GM12864 (cell line): Measurements from ENCODE around the gene AKAP13.

Experiments
- DNase-seq: peaks from one replicate; pipeline ENCODE4 v3.0.0-alpha.2; 2011; ENCODE audit warnings: low read depth
- H3K4me3 ChIP-seq: 2 replicates; pipeline ENCODE4 v1.5.1; 2011; ENCODE audit warnings: mild to moderate bottlenecking, low read depth, low read length, control low read depth
- TF ChIP-seq, protein P1 (sequence below): IDR thresholded peaks from 2 replicates; pipeline ENCODE4 v1.5.1; 2011; ENCODE audit warnings: low read depth, mild to moderate bottlenecking, moderate library complexity, low read length, control low read depth, inconsistent platforms; ENCODE audit errors: missing control alignments

AKAP13 gene

DNA sequence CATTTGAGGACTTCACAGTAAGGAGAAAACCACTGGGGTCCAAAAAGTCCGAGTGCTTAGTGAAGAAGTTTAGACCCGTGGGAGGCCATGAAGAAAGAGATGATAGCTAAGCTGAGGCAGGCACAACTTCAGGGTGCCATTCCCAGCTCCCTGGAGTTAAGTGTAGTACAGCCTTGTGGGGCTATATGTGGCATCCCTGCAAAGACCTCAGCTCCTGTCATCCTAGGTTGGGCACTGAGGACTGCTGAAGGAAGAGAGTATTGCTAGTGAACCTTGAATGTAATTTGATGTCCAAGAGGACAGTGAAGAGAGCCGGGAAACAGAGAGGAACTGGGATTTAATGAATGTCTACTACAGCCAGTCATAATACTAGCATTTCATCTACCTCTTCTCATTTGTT, 162.1 kb downstream of the AKAP13 start:
- TF ChIP-seq, protein P1, sequence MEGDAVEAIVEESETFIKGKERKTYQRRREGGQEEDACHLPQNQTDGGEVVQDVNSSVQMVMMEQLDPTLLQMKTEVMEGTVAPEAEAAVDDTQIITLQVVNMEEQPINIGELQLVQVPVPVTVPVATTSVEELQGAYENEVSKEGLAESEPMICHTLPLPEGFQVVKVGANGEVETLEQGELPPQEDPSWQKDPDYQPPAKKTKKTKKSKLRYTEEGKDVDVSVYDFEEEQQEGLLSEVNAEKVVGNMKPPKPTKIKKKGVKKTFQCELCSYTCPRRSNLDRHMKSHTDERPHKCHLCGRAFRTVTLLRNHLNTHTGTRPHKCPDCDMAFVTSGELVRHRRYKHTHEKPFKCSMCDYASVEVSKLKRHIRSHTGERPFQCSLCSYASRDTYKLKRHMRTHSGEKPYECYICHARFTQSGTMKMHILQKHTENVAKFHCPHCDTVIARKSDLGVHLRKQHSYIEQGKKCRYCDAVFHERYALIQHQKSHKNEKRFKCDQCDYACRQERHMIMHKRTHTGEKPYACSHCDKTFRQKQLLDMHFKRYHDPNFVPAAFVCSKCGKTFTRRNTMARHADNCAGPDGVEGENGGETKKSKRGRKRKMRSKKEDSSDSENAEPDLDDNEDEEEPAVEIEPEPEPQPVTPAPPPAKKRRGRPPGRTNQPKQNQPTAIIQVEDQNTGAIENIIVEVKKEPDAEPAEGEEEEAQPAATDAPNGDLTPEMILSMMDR = no peak
- DNase-seq = no peak
- H3K4me3 ChIP-seq = no peak overlapping the region

DNA sequence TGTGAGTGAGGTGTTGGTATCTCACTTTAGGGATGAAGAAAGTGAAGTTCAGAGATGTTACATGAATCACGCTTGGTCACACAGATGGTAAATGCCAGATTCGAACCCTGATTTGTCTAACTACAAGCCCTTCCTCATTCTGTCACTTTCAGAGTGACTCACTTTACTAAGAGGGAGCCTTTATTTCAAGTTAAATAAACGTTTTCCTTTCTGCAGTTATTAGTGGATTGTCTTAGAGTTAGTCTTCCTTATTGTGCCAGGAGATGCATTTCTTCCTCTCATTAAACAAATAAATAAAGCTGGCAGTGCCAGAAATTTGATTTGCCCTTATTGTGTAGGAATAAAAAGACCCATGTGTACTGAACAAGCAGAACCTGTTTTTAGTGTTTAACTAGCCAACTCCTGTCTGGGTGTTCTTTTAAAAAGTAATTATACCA, 162.5 kb downstream of the AKAP13 start:
- H3K4me3 ChIP-seq = no peak overlapping the region

DNA sequence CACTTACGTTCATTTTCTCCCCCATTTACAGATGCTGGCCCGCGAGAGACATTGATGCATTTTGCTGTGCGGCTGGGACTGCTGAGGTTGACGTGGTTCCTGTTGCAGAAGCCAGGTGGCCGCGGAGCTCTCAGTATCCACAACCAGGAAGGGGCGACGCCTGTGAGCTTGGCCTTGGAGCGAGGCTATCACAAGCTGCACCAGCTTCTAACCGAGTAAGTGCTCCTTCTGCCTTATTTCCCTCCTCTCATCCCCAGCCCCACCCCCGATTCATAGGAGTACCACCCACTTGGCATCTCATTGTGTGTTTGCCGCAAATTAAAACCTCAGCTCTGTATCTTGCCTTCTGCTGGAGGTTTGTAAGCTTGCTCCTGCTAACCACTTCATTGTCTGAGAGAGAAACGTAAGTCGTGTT, 163.3 kb downstream of the AKAP13 start:
- TF ChIP-seq, protein P1 = no peak
- H3K4me3 ChIP-seq = no peak overlapping the region
- no peak for DNase-seq

More for the DNA sequence above, 162.5 kb downstream of the AKAP13 start:
- DNase-seq = no peak
- TF ChIP-seq, protein P1 = no peak

DNA sequence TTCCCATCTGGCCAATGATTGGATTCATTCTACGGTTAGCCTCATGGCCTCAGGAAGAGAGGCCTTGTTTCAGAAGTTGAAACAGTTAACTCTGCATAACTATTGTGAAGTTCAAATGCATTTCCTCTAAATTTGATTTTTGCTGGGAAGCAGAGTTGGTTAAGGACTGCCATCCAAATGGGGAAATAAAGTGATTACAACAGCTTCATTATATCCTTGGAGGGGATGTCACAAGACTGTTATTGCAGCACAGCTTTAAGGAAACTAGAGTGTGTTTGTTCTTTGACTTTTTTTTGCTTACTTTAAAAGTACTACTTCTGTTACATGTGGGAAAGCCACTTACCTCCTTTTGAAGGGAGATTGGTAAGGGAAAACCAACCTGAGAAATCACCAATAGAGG, 164.8 kb downstream of the AKAP13 start:
- H3K4me3 ChIP-seq = no peak overlapping the region
- no peak for DNase-seq
- TF ChIP-seq, protein P1 = no peak

DNA sequence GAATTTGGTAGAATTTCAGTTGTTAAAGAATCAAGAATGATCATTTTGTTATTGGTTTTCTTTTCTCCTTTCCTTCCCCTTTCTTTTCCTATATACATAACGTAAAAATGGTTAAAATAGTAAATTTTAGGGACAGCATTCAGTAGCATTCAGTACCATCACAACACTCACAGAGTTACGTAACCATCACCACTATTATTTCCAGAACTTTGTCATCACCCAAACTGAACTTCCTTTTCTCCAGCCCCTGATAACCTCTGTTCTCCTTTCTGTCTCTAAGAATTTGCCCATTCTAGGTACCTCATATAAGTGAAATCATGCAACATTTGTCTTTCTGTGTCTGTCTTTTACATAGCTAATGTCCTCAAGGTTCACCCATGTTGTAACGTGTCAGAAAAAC, 165.3 kb downstream of the AKAP13 start:
- no peak for DNase-seq
- TF ChIP-seq, protein P1 = no peak
- H3K4me3 ChIP-seq = no peak overlapping the region

DNA sequence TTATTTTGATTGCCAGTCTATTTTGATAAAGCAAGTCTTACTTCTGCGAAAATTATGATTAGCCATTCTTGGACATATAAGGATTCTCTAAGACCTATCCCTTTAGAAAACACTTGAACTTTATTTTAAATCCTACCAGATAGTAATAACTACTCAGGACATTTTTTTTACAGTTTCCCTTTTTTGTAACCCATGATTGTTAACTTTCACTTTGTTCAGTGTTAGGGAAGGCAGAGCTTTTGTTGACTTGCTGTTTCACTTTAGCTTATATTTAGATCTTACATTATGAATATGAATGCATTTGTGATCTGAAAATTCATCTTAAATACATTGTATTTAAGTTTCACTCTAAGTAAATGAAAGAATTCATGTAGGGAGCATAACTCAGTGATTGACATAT, 167.0 kb downstream of the AKAP13 start:
- no peak for DNase-seq
- TF ChIP-seq, protein P1 = no peak

DNA sequence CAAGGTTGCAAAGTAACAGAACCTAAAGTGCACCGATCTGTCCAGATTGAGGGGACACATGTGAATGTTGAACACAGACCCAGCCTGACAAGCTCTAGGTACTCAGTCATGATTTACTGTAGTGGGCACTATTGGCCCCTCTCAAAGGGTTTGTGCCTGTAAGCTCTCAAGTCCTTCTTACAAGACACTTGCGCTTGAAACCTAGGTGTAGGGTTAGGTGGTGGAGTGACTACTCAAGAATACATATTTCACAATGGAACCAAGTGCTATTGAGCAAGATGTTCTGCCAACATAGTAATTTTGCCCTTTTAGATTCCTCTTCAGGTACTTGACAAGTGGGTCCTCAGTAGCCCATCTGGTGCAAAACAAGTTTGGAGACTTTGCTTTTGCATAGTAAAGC, 169.9 kb downstream of the AKAP13 start:
- no peak for DNase-seq
- no peak overlapping the region for H3K4me3 ChIP-seq
- TF ChIP-seq, protein P1 = no peak

More for the DNA sequence above, 167.0 kb downstream of the AKAP13 start:
- H3K4me3 ChIP-seq = no peak overlapping the region
